SH-SY5Y (cell line): ENCODE measurements around the gene RBM4.

ENCODE experiments used
- GATA2 ChIP-seq: IDR thresholded peaks from 2 replicates; pipeline ENCODE4 v1.6.1; 2011; ENCODE audit warnings: mild to moderate bottlenecking, low read depth, low read length
- GATA3 ChIP-seq: IDR thresholded peaks from 2 replicates; pipeline ENCODE4 v1.6.1; 2011; ENCODE audit warnings: low read depth, mild to moderate bottlenecking, low read length, moderate library complexity

DNA sequence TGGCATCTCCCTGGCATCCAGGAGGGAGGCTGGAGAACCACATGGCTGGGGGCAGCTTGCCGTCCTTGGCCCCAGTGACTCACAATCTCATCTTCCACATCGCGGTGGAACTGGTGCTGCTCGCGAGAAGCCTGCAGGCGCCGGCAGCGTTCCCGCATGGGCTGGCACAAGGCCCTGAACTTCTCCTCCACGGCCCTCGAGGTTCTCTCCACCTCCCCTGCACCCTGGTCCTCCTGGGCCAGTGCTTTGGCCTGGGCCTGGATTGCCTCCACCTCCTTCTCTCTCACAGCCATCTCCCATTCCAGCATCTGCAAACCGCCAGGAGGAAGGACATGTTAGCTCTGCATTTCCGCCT, 55.5 kb downstream of the RBM4 start:
- no peak for TF ChIP-seq GATA2
- no peak for TF ChIP-seq GATA3
